IPS-18c (cell line): ENCODE measurements around the gene CHIT1.

Experiments
- H3K4me3 ChIP-seq: 2 replicates; pipeline ENCODE4 v1.7.0; 2013; ENCODE audit warnings: low read depth, mild to moderate bottlenecking, low read length, moderate library complexity; ENCODE audit not compliant: insufficient read depth
- H3K9me3 ChIP-seq: one replicate; pipeline ENCODE4 v1.6.1; 2013; ENCODE audit warnings: mild to moderate bottlenecking, low read length, moderate library complexity; ENCODE audit not compliant: control insufficient read depth, insufficient read depth

The CHIT1 gene

DNA sequence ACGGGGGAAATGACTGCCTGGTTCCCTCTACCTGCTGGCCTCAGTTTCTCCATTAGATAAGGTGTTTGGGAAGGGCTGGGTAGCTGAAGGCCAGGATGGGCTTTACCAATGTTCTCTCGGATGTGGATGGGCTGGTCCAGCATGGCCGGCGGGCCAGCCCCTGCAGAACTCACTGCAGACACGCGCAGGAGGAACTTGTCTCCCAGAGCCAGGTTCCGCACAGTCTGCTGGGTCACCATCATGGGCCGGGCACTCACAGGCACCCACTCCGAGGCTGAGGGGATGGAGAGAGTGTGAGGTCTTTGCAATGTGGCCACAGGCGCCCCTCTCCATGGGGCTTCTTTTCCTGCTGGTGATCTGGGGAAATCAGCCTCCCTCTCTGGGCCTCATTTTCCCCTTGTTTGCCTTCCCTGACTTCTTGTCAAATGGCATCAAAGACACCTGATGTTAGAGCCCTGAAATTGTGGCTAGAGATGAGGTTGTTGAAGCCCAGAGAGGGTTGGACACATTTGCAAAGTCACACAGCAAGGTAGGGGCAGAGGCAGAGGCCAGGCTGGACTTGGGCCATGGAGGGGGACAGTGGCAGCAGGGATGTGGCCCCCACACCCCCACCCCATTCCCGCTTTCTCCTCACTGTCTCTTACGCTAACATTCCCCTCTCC is 55.0 kb downstream of the CHIT1 start:
- Histone ChIP-seq H3K9me3 (no peaks in the 10 kb centered on the region), H3K4me3 (no peak overlapping the region)

DNA sequence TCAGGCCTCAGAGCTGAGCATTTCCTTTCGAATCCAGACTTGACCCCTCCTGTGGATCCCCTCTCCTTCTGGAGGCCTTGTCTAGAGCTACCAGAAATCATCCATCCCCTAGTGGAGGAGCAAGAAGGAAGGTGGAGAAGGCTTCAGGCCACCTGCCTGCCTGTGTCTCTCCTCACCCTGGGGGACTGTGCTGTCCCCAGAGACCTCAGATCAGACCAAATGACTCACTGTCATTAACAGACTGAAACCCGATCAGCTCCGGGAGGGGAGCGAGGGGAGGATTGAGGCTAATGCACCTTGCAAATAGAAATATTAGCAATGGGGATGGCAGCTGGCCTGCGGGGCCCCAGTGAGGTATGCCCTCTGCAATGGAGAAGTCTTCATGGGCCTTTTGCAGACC is 55.9 kb downstream of the CHIT1 start:
- Histone ChIP-seq H3K9me3 (no peaks in the 10 kb centered on the region), H3K4me3 (no peak overlapping the region)

DNA sequence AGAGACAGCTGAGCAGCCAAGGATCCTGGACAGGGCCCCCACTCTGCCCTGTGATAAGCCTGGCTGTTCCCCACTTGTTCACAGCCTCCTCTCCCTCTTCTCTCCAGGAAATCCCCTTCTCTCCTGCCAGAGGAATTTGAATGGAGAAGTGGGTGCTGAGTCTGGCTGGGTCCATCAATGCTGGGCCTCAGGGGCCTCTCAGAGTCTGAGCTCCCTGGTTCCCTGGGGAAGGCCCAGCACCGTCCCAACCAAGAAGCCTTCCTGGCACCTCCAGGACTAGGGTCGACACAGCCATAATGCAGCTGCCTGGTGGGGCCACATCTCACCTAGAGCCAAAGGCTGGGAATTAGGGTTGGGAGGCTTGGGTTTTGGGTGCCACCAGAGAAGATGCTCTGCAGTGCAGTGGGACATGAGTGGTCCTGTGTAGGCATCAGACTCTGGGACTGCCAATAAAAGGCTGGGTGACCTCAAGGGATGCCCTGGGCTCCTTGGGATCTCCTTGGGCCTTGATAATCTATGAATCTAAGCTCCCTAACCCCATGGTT is 56.4 kb downstream of the CHIT1 start:
- no peak overlapping the region for H3K4me3 ChIP-seq

DNA sequence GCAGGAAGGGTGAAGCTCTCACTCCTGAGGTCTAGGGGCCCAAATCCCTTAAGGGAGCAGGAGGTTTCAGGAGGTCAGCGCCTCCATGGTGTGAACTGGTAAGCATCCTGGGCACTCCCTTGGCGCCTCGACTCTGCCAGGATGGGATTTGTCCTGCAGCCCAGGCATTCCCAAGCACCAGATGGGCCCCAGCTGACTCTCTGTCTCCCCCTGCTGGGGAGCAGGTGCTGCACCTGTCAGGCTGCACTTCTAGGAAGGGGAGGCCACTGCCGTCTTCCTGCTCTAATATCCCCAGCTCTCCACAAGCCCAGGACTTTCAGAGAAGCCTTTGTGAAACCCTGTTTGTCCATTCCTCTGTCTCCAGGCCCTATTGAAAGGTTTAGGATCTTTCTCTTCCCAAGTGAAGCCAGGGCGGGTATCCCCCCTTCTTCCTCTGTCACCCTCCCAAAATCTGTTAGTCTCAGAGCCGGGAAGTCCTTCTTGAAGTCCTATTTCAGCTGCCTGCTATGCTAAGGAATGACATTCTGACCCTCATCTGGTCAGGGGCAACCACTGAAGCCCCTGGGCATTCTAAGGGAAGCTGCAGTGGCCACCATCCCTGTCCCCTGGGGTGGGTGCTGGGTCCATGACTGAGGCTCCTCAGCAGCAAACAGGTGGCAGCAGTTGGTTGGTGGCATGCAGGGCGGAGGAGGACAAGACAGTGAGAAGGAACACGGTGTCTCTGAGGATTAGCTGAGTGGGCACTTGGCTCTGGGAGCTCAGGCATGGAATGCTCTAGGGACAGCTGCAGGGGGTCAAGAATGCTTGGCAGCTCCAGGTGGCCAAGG is 57.1 kb downstream of the CHIT1 start:
- no peaks in the 10 kb centered on the region for H3K9me3 ChIP-seq
- H3K4me3 ChIP-seq, result no peak overlapping the region

More for the DNA sequence above, 56.4 kb downstream of the CHIT1 start:
- H3K9me3 ChIP-seq, result no peaks in the 10 kb centered on the region

DNA sequence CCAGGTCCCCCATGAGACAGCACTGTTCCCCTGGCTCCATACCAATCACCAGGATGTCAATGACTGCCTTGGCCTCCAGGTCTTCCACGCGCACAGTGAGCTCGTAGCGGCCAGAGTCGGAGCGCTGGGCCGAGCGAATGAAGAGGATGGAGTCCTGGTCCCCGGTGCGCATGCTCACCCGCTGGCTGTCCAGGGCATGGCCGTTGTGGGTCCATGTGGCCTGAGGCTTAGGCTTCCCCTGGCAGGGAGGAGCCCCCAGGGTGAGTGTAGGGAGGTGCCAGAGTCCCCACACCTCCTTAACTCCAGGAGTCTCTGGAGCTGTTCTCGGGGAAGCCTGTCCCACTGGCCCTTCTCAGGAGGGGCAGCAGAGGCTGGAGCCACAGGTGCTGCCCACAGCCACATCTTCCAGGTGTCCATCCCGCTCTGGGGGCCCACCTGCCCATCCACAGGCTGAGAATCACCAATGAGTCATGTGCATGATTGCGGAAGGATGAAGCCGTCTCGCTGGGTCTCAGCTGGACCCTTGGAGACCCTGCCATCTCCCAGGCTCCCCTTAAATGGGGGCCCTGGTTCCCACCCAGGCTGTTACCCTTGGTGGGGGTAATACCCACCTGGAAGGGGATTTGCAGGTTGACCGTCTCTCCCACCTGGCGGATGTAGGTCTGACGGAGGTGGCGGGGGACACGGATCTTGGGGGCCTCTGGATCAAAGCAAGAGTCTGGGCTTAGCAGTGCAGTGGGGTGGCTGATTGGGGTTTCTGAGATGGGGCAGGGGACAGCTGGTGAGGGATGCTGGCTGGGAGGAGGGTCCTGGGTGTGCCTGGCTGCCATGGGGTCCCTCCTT is 57.9 kb downstream of the CHIT1 start:
- no peak overlapping the region for H3K4me3 ChIP-seq
- no peaks in the 10 kb centered on the region for H3K9me3 ChIP-seq

DNA sequence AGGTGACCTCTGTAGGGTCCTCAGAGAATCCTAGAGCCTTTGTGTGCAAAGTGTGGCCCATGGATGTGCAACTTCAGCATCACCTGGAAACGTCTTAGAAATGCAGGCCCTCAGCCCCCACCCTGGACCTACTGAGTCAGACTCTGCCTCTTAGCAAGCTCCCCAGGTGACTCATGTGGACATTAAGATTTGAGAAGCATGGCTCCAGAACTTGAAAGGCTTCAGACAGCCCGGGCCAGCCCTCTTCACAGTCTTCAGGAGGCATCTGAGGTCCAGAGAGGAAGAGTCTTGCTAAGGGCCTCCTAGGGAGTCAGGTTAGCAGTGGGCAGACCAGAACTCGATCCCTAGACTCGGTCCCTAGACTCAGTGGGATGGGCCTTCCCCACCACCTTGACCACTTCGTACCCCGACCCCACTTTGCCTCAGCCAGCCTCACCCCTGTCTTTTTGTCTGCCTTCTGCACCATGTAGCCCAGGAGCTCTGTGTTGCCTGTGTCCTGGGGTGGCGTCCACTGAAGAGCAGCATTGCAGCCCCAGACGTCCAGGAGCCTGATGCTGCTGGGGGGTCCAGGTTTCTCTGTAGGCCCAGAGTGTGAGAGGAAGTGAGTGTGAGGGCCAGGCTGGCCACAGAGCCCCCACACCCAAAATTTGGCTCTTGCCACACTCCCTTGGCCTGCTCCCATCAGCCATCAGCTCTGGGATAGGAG is 58.7 kb downstream of the CHIT1 start:
- H3K9me3 ChIP-seq, result no peaks in the 10 kb centered on the region
- no peak overlapping the region for H3K4me3 ChIP-seq

DNA sequence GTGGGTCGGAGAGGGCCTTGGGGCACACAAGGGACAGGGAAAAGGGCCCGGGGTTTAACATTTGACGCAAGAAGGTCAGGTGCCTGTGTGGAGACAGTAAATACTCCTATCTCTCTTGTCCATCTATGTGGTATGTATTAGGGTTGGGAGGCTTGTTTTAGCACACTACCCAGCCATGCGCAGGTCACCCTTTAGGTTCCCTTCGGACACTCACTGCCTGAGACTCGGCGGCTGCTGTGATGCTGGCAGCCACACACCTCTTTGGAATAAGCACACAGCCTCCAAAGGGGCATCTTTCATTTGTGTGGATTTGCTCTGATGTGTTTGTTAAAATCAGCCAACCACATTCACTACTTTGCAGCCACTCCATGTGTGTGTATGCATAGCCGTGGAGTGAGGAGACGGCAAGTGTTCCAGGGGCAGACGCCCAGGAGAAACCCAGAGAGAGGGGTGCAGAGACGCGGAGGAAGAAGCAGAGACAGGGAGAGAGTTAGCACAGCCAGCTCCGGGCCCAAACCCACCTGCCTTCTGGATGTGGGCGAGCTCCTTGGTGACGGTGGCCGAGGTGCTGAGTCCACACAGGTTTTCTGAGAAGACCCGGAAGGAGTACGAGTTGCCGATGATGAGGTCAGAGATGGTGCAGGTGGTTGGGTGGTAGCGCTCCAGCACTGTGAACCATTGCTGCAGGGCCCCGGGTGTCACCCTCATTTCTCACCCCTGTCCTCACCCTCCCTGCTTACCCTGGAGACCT is 59.5 kb downstream of the CHIT1 start:
- Histone ChIP-seq H3K9me3 (no peaks in the 10 kb centered on the region), H3K4me3 (no peak overlapping the region)

DNA sequence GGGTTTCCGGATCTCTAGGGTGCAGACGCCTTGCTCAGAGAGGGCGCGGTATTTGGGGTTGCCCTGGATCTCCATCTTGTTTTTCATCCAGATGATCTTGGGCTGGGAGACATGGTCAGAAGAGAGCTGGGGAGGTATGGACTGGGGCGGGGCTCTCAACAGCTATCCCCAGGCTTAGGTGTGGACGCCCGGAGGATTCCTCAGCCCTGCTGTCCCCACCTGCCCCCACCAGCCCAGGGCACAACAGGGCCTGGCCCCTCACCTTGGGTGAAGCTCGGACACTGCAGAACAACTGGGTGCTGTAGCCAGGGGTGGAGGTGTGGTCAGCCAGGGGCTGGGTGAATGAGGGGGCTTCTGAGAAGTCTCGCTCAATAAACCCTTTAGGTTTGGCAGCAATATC is 60.5 kb downstream of the CHIT1 start:
- no peak overlapping the region for H3K4me3 ChIP-seq
- H3K9me3 ChIP-seq, result no peaks in the 10 kb centered on the region

DNA sequence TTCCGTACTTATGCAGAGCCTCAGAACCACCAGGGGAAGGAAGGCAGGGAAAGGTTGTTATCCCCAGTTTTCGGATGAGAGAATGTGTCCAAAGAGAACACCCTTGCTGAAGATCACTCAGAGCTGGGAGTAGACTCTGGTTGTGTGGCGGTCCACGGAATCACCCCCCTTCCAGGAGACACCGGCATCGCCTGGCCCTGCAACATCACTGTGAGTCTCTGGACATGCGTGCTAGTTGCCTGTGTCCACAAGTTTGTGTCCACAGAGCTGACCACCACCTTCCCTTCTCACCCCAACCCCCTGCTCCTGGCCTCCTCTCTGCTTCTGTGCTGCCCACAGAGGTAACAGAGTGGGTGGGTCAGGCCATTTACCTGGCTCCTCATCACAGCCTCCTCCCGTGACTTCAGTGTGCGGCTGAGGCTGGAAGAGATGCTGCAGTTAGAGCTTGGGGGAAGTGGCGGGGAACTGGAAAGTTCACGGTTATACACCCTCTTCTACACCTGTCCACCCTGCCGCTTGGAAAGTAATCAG is 61.2 kb downstream of the CHIT1 start:
- H3K4me3 ChIP-seq, result no peak overlapping the region
- H3K9me3 ChIP-seq, result no peaks in the 10 kb centered on the region

DNA sequence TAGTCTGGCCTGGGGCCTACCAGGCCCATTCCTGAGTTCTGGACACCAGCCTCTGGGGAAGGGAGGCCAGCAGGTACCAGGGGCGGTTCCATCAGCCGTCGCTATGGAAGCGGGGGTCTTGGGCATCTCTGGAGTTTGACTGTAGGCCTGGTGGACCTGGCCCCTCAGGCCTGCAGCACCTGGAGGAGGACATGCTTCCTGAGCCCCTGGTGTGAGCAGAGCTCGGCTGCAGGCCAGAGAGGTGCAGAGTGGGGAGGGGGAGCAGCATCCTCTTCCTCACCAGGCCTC is 61.6 kb downstream of the CHIT1 start:
- no peak overlapping the region for H3K4me3 ChIP-seq
- no peaks in the 10 kb centered on the region for H3K9me3 ChIP-seq

DNA sequence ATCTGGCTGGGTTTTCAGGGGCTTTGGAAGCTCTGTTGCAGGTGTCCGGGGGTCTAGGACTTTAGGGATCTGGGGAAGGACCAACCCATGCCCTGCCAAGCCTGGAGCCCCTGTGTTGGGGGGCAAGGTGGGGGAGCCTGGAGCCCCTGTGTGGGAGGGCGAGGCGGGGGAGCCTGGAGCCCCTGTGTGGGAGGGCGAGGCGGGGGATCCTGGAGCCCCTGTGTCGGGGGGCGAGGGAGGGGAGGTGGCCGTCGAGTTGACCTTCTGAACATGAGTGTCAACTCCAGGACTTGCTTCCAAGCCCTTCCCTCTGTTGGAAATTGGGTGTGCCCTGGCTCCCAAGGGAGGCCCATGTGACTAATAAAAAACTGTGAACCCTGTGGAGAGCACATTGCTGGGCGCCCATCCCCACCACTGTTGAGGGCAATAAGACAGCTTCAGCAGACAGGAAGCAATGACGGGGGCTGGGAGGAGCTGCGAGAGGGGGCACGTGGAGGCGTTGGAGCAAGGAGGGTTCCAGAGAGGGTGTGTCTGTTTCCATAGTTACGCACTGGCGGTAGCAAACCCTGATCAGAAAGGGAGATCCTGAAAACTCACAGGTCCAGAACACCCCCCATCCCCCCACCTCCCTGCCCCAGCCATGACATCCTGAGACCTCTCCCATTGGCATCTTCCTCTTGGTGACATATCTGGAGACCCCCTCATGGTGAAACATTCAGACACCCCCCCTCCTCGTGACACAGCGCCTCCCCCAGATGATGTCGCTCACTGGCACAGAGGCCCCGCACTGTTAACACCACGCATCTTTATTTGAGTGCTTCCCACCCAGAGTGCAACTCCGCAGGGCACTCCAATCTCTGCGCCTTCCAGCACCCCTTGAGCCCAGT is 62.2 kb downstream of the CHIT1 start:
- Histone ChIP-seq H3K4me3 (no peak overlapping the region), H3K9me3 (no peaks in the 10 kb centered on the region)

DNA sequence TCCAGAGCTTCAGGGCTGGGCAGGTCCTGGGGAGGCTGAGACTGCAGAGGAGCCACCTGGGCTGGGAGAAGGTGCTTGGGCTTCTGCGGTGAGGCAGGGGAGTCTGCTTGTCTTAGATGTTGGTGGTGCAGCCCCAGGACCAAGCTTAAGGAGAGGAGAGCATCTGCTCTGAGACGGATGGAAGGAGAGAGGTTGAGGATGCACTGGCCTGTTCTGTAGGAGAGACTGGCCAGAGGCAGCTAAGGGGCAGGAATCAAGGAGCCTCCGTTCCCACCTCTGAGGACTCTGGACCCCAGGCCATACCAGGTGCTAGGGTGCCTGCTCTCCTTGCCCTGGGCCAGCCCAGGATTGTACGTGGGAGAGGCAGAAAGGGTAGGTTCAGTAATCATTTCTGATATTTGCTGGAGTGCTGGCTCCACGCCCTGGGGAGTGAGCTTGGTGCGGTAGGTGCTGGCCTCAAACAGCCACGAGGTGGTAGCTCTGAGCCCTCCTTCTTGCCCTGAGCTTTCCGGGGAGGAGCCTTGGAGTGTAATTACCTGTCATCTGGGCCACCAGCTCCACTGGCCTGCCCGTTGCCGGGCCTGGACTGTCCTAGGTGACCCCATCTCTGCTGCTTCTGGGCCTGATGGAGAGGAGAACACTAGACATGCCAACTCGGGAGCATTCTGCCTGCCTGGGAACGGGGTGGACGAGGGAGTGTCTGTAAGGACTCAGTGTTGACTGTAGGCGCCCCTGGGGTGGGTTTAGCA is 63.1 kb downstream of the CHIT1 start:
- Histone ChIP-seq H3K4me3 (no peak overlapping the region), H3K9me3 (no peaks in the 10 kb centered on the region)
